GM18511 (cell line): Measurements from ENCODE around the gene RELN.
"Not testable (repeated sequence)": the region's sequence is repeated elsewhere in the genome, so short reads cannot be mapped to it uniquely, and the experiment has no call there.

Source experiments
- ATAC-seq: cut with Tn5 transposase; IDR thresholded peaks from one replicate; pipeline ENCODE4 v1.9.1; 2021; ENCODE audit warnings: mild to moderate bottlenecking, moderate library complexity; ENCODE audit not compliant: unreplicated experiment

Gene RELN

GRCh38 chr7:103796327-103796962 lies 193.0 kb downstream of the RELN start:
- no peak for ATAC-seq

- ATAC-seq, result no peak
These were observed 193.7 kb downstream of the RELN start for GRCh38 chr7:103795787-103796186.

GRCh38 chr7:103795107-103795506 lies 194.4 kb downstream of the RELN start:
- no peak for ATAC-seq

GRCh38 chr7:103794424-103794823 lies 195.0 kb downstream of the RELN start:
- no peak for ATAC-seq

- ATAC-seq, result no peak
These were observed 195.8 kb downstream of the RELN start for GRCh38 chr7:103793614-103794013.

- ATAC-seq, result no peak
These were observed 197.6 kb downstream of the RELN start for GRCh38 chr7:103791894-103792293.

GRCh38 chr7:103787041-103787440 lies 202.4 kb downstream of the RELN start:
- ATAC-seq, result not testable (repeated sequence)

GRCh38 chr7:103784646-103785286 lies 204.7 kb downstream of the RELN start:
- ATAC-seq, result no peak

GRCh38 chr7:103781409-103781808 lies 208.0 kb downstream of the RELN start:
- ATAC-seq, result no peak

GRCh38 chr7:103780561-103780960 lies 208.9 kb downstream of the RELN start:
- ATAC-seq, result not testable (repeated sequence)

- no peak for ATAC-seq
These were observed 212.0 kb downstream of the RELN start for GRCh38 chr7:103777440-103777839.

GRCh38 chr7:103773726-103774125 lies 215.7 kb downstream of the RELN start:
- no peak for ATAC-seq

- no peak for ATAC-seq
These were observed 217.2 kb downstream of the RELN start for GRCh38 chr7:103772171-103772773.

- ATAC-seq, result no peak
These were observed 218.2 kb downstream of the RELN start for GRCh38 chr7:103771294-103771693.

GRCh38 chr7:103766660-103767059 lies 222.8 kb downstream of the RELN start:
- no peak for ATAC-seq

GRCh38 chr7:103765901-103766300 lies 223.6 kb downstream of the RELN start:
- ATAC-seq, result no peak

- ATAC-seq, result no peak
These were observed 224.6 kb downstream of the RELN start for GRCh38 chr7:103764901-103765300.

- no peak for ATAC-seq
These were observed 226.6 kb downstream of the RELN start for GRCh38 chr7:103762877-103763276.

GRCh38 chr7:103762065-103762760 lies 227.2 kb downstream of the RELN start:
- no peak for ATAC-seq

- no peak for ATAC-seq
These were observed 236.5 kb downstream of the RELN start for GRCh38 chr7:103752995-103753394.

- ATAC-seq, result no peak
These were observed 238.1 kb downstream of the RELN start for GRCh38 chr7:103751311-103751880.
